GM12878 (cell line): ENCODE results near the gene NHERF1. TPM values are rescaled to one million over a fixed set of nuclear protein-coding genes. Genes with fewer than 3 reads are reported as not detected.

Source experiments
- ATAC-seq: fragments of 200-7000 bp; cut with Tn5 transposase; 3 replicates; pipeline ENCODE4 v1.9.1; 2020; ENCODE audit warnings: mild to moderate bottlenecking, moderate library complexity
- BruUV-seq: library from RNA; stranded (reverse); fragments of 400-500 nt; replicated peaks from 2 replicates; lab custom pipeline; 2021; lab: Mats Ljungman, UMichigan
- CTCF ChIA-PET: fragments of 300-600 bp; sonication (Branson Sonifier 250); formaldehyde crosslinking; extraction: SDS; loops from one replicate; lab custom pipeline; 2021; ENCODE audit warnings: inconsistent platforms; lab: Yijun Ruan, JAX
- POLR2A ChIA-PET: fragments of 350-600 bp; formaldehyde crosslinking; extraction: SDS; loops from one replicate; lab custom pipeline; 2021; ENCODE audit warnings: inconsistent platforms; lab: Charles Lee
- RAD21 ChIA-PET: fragments of 300-600 bp; sonication (Branson Sonifier 250); formaldehyde crosslinking; loops from one replicate; lab custom pipeline; 2023; ENCODE audit warnings: antibody characterized with exemption; ENCODE audit not compliant: unreplicated experiment; lab: Charles Lee
- SMC1A ChIA-PET: fragments of 300-600 bp; sonication (Branson Sonifier 250); formaldehyde crosslinking; loops from one replicate; lab custom pipeline; 2023; ENCODE audit not compliant: unreplicated experiment, uncharacterized antibody; lab: Charles Lee
- DNase-seq: peaks from one replicate; pipeline ENCODE4 v3.0.0-alpha.2; 2011; ENCODE audit warnings: low read depth, low spot score
- FAIRE-seq: peaks from 3 replicates; lab custom pipeline; 2011; peaks lifted over from hg19 to GRCh38; lab: Jason Lieb, UNC
- H2AFZ ChIP-seq: 2 replicates; pipeline ENCODE4 v1.6.0; 2011; ENCODE audit warnings: low read depth, low read length, control low read depth; ENCODE audit not compliant: control insufficient read depth
- H3K27ac ChIP-seq: 2 replicates; pipeline ENCODE4 v1.5.1; 2011; ENCODE audit warnings: control low read depth; ENCODE audit not compliant: control insufficient read depth, insufficient read depth
- H3K27me3 ChIP-seq, 2 experiments: replicated peaks in 1 of 2; 2 replicates each; pipeline versions ENCODE4 v1.6.0 to v1.6.1; 2011; ENCODE audit warnings: low read length in 1 of 2; ENCODE audit not compliant: control insufficient read depth in 2 of 2, insufficient read depth in 2 of 2
- H3K36me3 ChIP-seq, 2 experiments: 2 replicates each; pipeline ENCODE4 v1.5.1; 2011; ENCODE audit warnings: low read length in 1 of 2; ENCODE audit not compliant: control insufficient read depth in 2 of 2, insufficient read depth in 2 of 2
- H3K4me1 ChIP-seq: 2 replicates; pipeline ENCODE4 v1.6.1; 2011; ENCODE audit warnings: mild to moderate bottlenecking, low read length, moderate library complexity, mixed read lengths; ENCODE audit not compliant: control insufficient read depth, insufficient read depth
- H3K4me2 ChIP-seq: 2 replicates; pipeline ENCODE4 v1.6.0; 2011; ENCODE audit warnings: control low read depth; ENCODE audit not compliant: control insufficient read depth, insufficient read depth
- H3K4me3 ChIP-seq: fragments of 200-600 bp; sonication (generic); 2 replicates; pipeline ENCODE4 v1.5.1; 2016
- H3K79me2 ChIP-seq: 2 replicates; pipeline ENCODE4 v1.6.0; 2011; ENCODE audit warnings: low read length; ENCODE audit not compliant: control insufficient read depth, insufficient read depth
- H3K9ac ChIP-seq: 2 replicates; pipeline ENCODE4 v1.8.0; 2011; ENCODE audit warnings: low read length, control low read depth, mixed read lengths; ENCODE audit not compliant: control insufficient read depth, insufficient read depth
- H3K9me3 ChIP-seq: replicated peaks from 3 replicates; pipeline ENCODE4 v1.5.1; 2011; ENCODE audit warnings: mild to moderate bottlenecking, low read length; ENCODE audit not compliant: control insufficient read depth, insufficient read depth
- H4K20me1 ChIP-seq: 2 replicates; pipeline ENCODE4 v1.6.0; 2011; ENCODE audit not compliant: control insufficient read depth, insufficient read depth
- BACH1 ChIP-seq: fragments of 450-650 bp; IDR thresholded peaks from 2 replicates; pipeline ENCODE4 v1.6.1; 2017; ENCODE audit warnings: mild to moderate bottlenecking, borderline replicate concordance
- CEBPB ChIP-seq, 2 experiments: fragments of 150-350 bp in 1 of 2; IDR thresholded peaks; 2 replicates each; pipeline ENCODE4 v1.6.1; 2012 to 2014; ENCODE audit warnings: low read depth in 2 of 2, low read length in 2 of 2, borderline replicate concordance in 1 of 2, inconsistent platforms in 1 of 2
- CHD1 ChIP-seq: IDR thresholded peaks from 2 replicates; pipeline ENCODE4 v1.6.1; 2012; ENCODE audit warnings: low read depth, low read length, improper control_type of control experiment
- HCFC1 ChIP-seq: fragments of 150-350 bp; IDR thresholded peaks from 2 replicates; pipeline ENCODE4 v1.6.1; 2014; ENCODE audit warnings: low read length
- MTA3 ChIP-seq: IDR thresholded peaks from 2 replicates; pipeline ENCODE4 v1.6.1; 2012; ENCODE audit warnings: low read length, inconsistent platforms, borderline replicate concordance
- RELA ChIP-seq: fragments of 450-650 bp; IDR thresholded peaks from 2 replicates; pipeline ENCODE4 v1.8.0; 2014; ENCODE audit warnings: borderline replicate concordance; ENCODE audit not compliant: partially characterized antibody
- SUPT20H ChIP-seq: IDR thresholded peaks from 2 replicates; pipeline ENCODE4 v1.6.1; 2011; ENCODE audit warnings: low read depth, mild to moderate bottlenecking, low read length, moderate library complexity, borderline replicate concordance; ENCODE audit not compliant: control insufficient read depth
- SUZ12 ChIP-seq: fragments of 200-600 bp; sonication (generic); IDR thresholded peaks from one replicate; pipeline ENCODE4 v1.6.1; 2018; ENCODE audit warnings: antibody characterized with exemption, mild to moderate bottlenecking; ENCODE audit not compliant: unreplicated experiment
- TAF1 ChIP-seq: IDR thresholded peaks from 2 replicates; pipeline ENCODE4 v1.6.1; 2011; ENCODE audit warnings: mild to moderate bottlenecking, low read depth, low read length, borderline replicate concordance
- ZZZ3 ChIP-seq: IDR thresholded peaks from 2 replicates; pipeline ENCODE4 v1.6.1; 2011; ENCODE audit warnings: low read depth; ENCODE audit not compliant: control insufficient read depth, insufficient read length
- WGBS: methylation state at CpG from one replicate; pipeline ENCODE4 v1.1.6; 2016; ENCODE audit warnings: low lambda C conversion rate; ENCODE audit not compliant: insufficient replicate concordance, insufficient coverage; ENCODE audit errors: missing lambda C conversion rate; 5-methylcytosine and 5-hydroxymethylcytosine counted together
- in situ Hi-C: fragments of 300-500 bp; cut with MboI; formaldehyde crosslinking; loops from 9 replicates; pipeline ENCODE4 v1.14.3; 2018; ENCODE audit warnings: mixed read lengths
- intact Hi-C: fragments of 100-400 bp; cut with micrococcal nuclease; formaldehyde crosslinking; loops from one replicate; pipeline ENCODE4 v1.14.2; 2022; ENCODE audit not compliant: unreplicated experiment
- polyA plus RNA-seq, 11 experiments: library from polyadenylated mRNA; depleted of rRNA in 4 of 11; unstranded in 6 of 11; stranded (reverse) in 5 of 11; fragments of >200 nt; fragmentation: Nextera tagmentation in 4 of 11; fragmentation: Illumina TruSeq in 1 of 11; extraction: Ambion mirVana in 4 of 11; extraction: Trizol in 1 of 11; gene quantifications; 1 replicate in 1 of 11; 2 replicates in 10 of 11; pipeline versions ENCODE4 v1.2.1 to v1.2.3, GENCODE V29; 2011 to 2016; ENCODE audit warnings: inconsistent platforms in 2 of 11, missing spikeins in 2 of 11, low read depth in 1 of 11
- total RNA-seq, 4 experiments: library from RNA; depleted of rRNA in 3 of 4; stranded (reverse); fragments of >200 nt in 3 of 4; fragmentation: Illumina TruSeq in 1 of 4; extraction: Trizol in 1 of 4; gene quantifications; 2 replicates each; pipeline versions ENCODE4 v1.2.1 to v1.2.3, GENCODE V29; 2013 to 2021
- TF ChIP-seq, protein P1 (sequence below): IDR thresholded peaks from 2 replicates; pipeline ENCODE4 v1.6.1; 2011; ENCODE audit warnings: low read depth, low read length, improper control_type of control experiment, borderline replicate concordance

The NHERF1 gene
- total and polyA plus RNA-seq, 10 of the 15 experiments (the other 5 are each of a cell fraction or from before 2014, with no cell fraction given): 13.4 to 61.6 (median 39.0) TPM

GRCh38 chr17:74750327-74751069, 2.1 kb downstream of the NHERF1 start:
- Histone ChIP-seq H3K4me2 (peak overlapping the region; percentile 92), H3K4me1 (peaks cover 3% of the 10 kb centered on the region), H3K79me2 (peaks cover 33% of the 10 kb centered on the region), H3K27ac (no peak overlapping the region)
- in situ Hi-C loops: no loop called here
- RAD21 ChIA-PET: interaction anchor here (0.7 to 2.9 kb wide), 5 partner anchors 9 to 210 kb away, joined by 4 to 11 read pairs (median 4); a partner anchor contains a TSS
- TF ChIP-seq BACH1 (no peak), ZZZ3 (no peak), CHD1 (no peak), SUPT20H (no peak), HCFC1 (no peak), SUZ12 (no peak), RELA (no peak), MTA3 (no peak), TAF1 (no peak), CEBPB (IDR thresholded peaks at IDR 0.05; ENCODE audit: borderline replicate concordance in 1 of 2, low read depth in 2 of 2, low read length in 2 of 2) (no peak)
- TF ChIP-seq, protein P1, sequence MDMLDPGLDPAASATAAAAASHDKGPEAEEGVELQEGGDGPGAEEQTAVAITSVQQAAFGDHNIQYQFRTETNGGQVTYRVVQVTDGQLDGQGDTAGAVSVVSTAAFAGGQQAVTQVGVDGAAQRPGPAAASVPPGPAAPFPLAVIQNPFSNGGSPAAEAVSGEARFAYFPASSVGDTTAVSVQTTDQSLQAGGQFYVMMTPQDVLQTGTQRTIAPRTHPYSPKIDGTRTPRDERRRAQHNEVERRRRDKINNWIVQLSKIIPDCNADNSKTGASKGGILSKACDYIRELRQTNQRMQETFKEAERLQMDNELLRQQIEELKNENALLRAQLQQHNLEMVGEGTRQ: no peak
- TF ChIP-seq, all 136 proteins: peak for 0
- 59% methylated on average over 13 of the region's 13 CpGs for WGBS
- ChIA-PET POLR2A (interaction anchor here (0.6 to 3.9 kb wide), 7 partner anchors 9 to 123 kb away, joined by 3 to 17 read pairs (median 7); partner anchors contain the start of genes NAT9 and RAB37), CTCF (interaction anchor here (0.6 to 2.1 kb wide), 15 partner anchors 10 to 538 kb away, joined by 3 to 12 read pairs (median 3); partner anchors contain the start of genes NAT9 and RAB37), SMC1A (interaction anchor here (1.2 to 3.1 kb wide), 6 partner anchors 9 to 93 kb away, joined by 3 to 10 read pairs (median 6); partner anchors contain the start of genes NAT9 and RAB37)
- no TSS peak for BruUV-seq
- DNase-seq (no peak), FAIRE-seq (no peak), ATAC-seq (no peak)
- Histone ChIP-seq H3K4me3 (peak overlapping the region; percentile 96), H3K9me3 (no peaks in the 10 kb centered on the region), H4K20me1 (no peaks in the 10 kb centered on the region), H3K36me3 (no peaks in the 10 kb centered on the region; a peak in 1 of 4 replicates), H3K27me3 (no peaks in the 10 kb centered on the region), H2AFZ (no peak overlapping the region), H3K9ac (peak overlapping the region; percentile 73)
- intact Hi-C loops: no loop called here
